LNCaP clone FGC (cell line): ENCODE results near the gene ADGRF3.

Experiments used
- DNase-seq: peaks from one replicate; pipeline ENCODE4 v3.0.0-alpha.2; 2011; ENCODE audit warnings: low read depth
- H3K4me3 ChIP-seq: 2 replicates; pipeline ENCODE4 v1.5.1; 2011; ENCODE audit warnings: mild to moderate bottlenecking, low read depth, low read length, control low read depth
- CTCF ChIP-seq: IDR thresholded peaks from 2 replicates; pipeline ENCODE4 v1.5.1; 2012; ENCODE audit warnings: mild to moderate bottlenecking; ENCODE audit not compliant: control insufficient read depth, insufficient read depth; ENCODE audit errors: extremely low read depth

Gene ADGRF3

GRCh38 chr2:26351375-26352090, 4.9 kb upstream of the ADGRF3 start:
- TF ChIP-seq CTCF, result no peak
- no peak for DNase-seq

GRCh38 chr2:26349690-26350089, 3.1 kb upstream of the ADGRF3 start:
- TF ChIP-seq CTCF, result no peak
- H3K4me3 ChIP-seq, result no peak overlapping the region
- DNase-seq, result no peak

More at GRCh38 chr2:26351375-26352090, 4.9 kb upstream of the ADGRF3 start:
- H3K4me3 ChIP-seq, result no peak overlapping the region

DNA sequence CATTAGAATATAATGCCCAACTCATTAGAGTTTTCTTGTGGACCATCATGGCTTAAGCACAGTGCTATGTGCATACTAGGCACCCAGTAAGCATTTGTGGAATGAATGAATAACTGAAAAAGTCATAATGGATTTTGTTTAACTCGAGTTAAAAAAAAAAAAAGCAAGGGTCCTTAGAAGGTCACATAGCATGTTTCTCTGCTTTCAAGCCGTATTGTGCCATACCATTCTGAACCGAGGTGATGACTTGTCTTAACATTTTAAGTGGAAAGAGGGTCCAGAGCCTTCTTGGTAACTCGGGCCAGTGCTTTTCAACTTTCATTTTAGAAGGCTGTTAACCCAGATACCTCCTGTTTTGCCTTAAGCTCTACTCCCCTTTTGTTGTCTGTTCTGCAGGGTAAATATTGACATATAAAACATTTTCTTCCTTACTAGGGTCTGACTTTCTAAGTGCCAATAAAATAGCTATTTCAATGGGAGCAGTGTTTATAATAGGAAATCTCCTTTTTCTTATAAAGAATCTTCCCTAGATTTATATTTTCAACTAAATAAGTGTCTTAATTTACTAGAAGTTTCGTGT, 787 bp upstream of the ADGRF3 start:
- peak overlapping the region; percentile 79 for H3K4me3 ChIP-seq
- TF ChIP-seq CTCF, result no peak
- no peak for DNase-seq

- peak; percentile 97 for DNase-seq
- no peak for TF ChIP-seq CTCF
- peak within 1 kb of the TSS; percentile 79 for H3K4me3 ChIP-seq
These were observed 790 bp downstream of the ADGRF3 start, which contains the start of gene SELENOI for GRCh38 chr2:26345545-26346453. Gene SELENOI, plus strand, starts transcription at chr2:26346143. Its CDS starts 90 bp downstream, at chr2:26346233.

- H3K4me3 ChIP-seq, result peak overlapping the region; percentile 79
- TF ChIP-seq CTCF, result no peak
- no peak for DNase-seq
These were observed 1.4 kb downstream of the ADGRF3 start for GRCh38 chr2:26345283-26345544.

- H3K4me3 ChIP-seq, result peak overlapping the region; percentile 79
- no peak for TF ChIP-seq CTCF
- DNase-seq, result no peak
These were observed 1.9 kb downstream of the ADGRF3 start for GRCh38 chr2:26344581-26345282.
